HepG2 (cell line): ENCODE data around the gene RXYLT1. TPM values are rescaled to one million over a fixed set of nuclear protein-coding genes. Genes with fewer than 3 reads are reported as not detected.

Source experiments
- ARNTL ChIP-seq: sonication (generic); formaldehyde crosslinking; IDR thresholded peaks from 2 replicates; pipeline ENCODE4 v1.4.0; 2020; ENCODE audit warnings: mild to moderate bottlenecking, missing genetic modification reagents
- FOXC1 ChIP-seq: sonication (generic); formaldehyde crosslinking; IDR thresholded peaks from 2 replicates; pipeline ENCODE4 v1.8.0; 2022; ENCODE audit warnings: mild to moderate bottlenecking, missing genetic modification reagents, borderline replicate concordance
- FOXM1 ChIP-seq: sonication (generic); formaldehyde crosslinking; IDR thresholded peaks from 2 replicates; pipeline ENCODE4 v1.5.0; 2020; ENCODE audit warnings: missing genetic modification reagents
- HOXA3 ChIP-seq: sonication (generic); formaldehyde crosslinking; IDR thresholded peaks from 2 replicates; pipeline ENCODE4 v1.5.0; 2020; ENCODE audit warnings: missing genetic modification reagents
- ISX ChIP-seq: sonication (generic); formaldehyde crosslinking; conservative IDR thresholded peaks from 2 replicates; pipeline ENCODE4 v1.5.0; 2020; ENCODE audit warnings: missing genetic modification reagents
- KDM2A ChIP-seq: sonication (generic); formaldehyde crosslinking; IDR thresholded peaks from 2 replicates; pipeline ENCODE4 v1.4.0; 2020; ENCODE audit warnings: low read depth, missing genetic modification reagents, borderline replicate concordance
- MAZ ChIP-seq, 2 experiments: sonication (generic) in 1 of 2; formaldehyde crosslinking in 1 of 2; IDR thresholded peaks; 2 replicates each; pipeline versions ENCODE4 v1.5.0 to v1.6.1; 2012 to 2020; ENCODE audit warnings: low read depth in 2 of 2, mild to moderate bottlenecking in 2 of 2, borderline replicate concordance in 1 of 2, improper control_type of control experiment in 1 of 2, low read length in 1 of 2, missing genetic modification reagents in 1 of 2, moderate library complexity in 1 of 2
- MIER3 ChIP-seq: IDR thresholded peaks from 2 replicates; pipeline ENCODE4 v1.6.1; 2016; ENCODE audit warnings: missing compliant biosample characterization, borderline replicate concordance
- RCOR2 ChIP-seq: IDR thresholded peaks from 2 replicates; pipeline ENCODE4 v1.6.1; 2016; ENCODE audit warnings: missing biosample characterization, missing genetic modification reagents
- STAG1 ChIP-seq: sonication (generic); formaldehyde crosslinking; IDR thresholded peaks from 2 replicates; pipeline ENCODE4 v1.4.0; 2020; ENCODE audit warnings: missing genetic modification reagents
- TRIM24 ChIP-seq: sonication (generic); formaldehyde crosslinking; IDR thresholded peaks from 2 replicates; pipeline ENCODE4 v1.8.0; 2022; ENCODE audit warnings: mild to moderate bottlenecking, missing genetic modification reagents
- ZNF17 ChIP-seq: sonication (generic); formaldehyde crosslinking; IDR thresholded peaks from 2 replicates; pipeline ENCODE4 v1.5.0; 2020; ENCODE audit warnings: mild to moderate bottlenecking, missing genetic modification reagents
- ZNF441 ChIP-seq: sonication (generic); formaldehyde crosslinking; IDR thresholded peaks from 2 replicates; pipeline ENCODE4 v1.7.0; 2021; ENCODE audit warnings: missing genetic modification reagents, borderline replicate concordance
- ZNF660 ChIP-seq: sonication (generic); formaldehyde crosslinking; IDR thresholded peaks from 2 replicates; pipeline ENCODE4 v1.5.1; 2020; ENCODE audit warnings: mild to moderate bottlenecking, low read depth, missing genetic modification reagents, borderline replicate concordance
- ZSCAN22 ChIP-seq: sonication (generic); formaldehyde crosslinking; IDR thresholded peaks from 2 replicates; pipeline ENCODE4 v1.4.0; 2020; ENCODE audit warnings: mild to moderate bottlenecking, missing genetic modification reagents
- ZSCAN31 ChIP-seq: sonication (generic); formaldehyde crosslinking; IDR thresholded peaks from 2 replicates; pipeline ENCODE4 v1.5.0; 2020; ENCODE audit warnings: low read depth, mild to moderate bottlenecking, missing genetic modification reagents
- polyA plus RNA-seq, 8 experiments: library from polyadenylated mRNA; depleted of rRNA in 3 of 8; stranded (reverse) in 7 of 8; unstranded in 1 of 8; fragments of >200 nt; fragmentation: Illumina TruSeq in 4 of 8; extraction: Trizol in 4 of 8; gene quantifications; 2 replicates each; pipeline versions ENCODE4 v1.2.1 to v1.2.3, GENCODE V29; 2011 to 2016; ENCODE audit warnings: low read depth in 4 of 8, missing spikeins in 1 of 8, mixed read lengths in 1 of 8; ENCODE audit not compliant: insufficient read depth in 1 of 8
- total RNA-seq, 5 experiments: library from RNA; depleted of rRNA; stranded (reverse); fragments of >200 nt; fragmentation: Illumina TruSeq; extraction: Trizol; gene quantifications; 2 replicates each; pipeline ENCODE4 v1.2.3, GENCODE V29; 2016; ENCODE audit warnings: low read depth in 1 of 5
- TF ChIP-seq, protein P1 (sequence below): sonication (generic); formaldehyde crosslinking; conservative IDR thresholded peaks from 2 replicates; pipeline ENCODE4 v1.8.1; 2023; ENCODE audit warnings: missing genetic modification reagents
- TF ChIP-seq, protein P2 (sequence below): IDR thresholded peaks from 2 replicates; pipeline ENCODE4 v1.6.1; 2016; ENCODE audit warnings: missing compliant biosample characterization, missing genetic modification reagents, borderline replicate concordance
- TF ChIP-seq, protein P3 (sequence below): IDR thresholded peaks from 2 replicates; pipeline ENCODE4 v1.6.1; 2016; ENCODE audit warnings: low read depth

RXYLT1 gene
- total and polyA plus RNA-seq, 2 of the 13 experiments (the other 11 are each of a cell fraction or from before 2014, with no cell fraction given) = 8.3 to 15.5 TPM

DNA sequence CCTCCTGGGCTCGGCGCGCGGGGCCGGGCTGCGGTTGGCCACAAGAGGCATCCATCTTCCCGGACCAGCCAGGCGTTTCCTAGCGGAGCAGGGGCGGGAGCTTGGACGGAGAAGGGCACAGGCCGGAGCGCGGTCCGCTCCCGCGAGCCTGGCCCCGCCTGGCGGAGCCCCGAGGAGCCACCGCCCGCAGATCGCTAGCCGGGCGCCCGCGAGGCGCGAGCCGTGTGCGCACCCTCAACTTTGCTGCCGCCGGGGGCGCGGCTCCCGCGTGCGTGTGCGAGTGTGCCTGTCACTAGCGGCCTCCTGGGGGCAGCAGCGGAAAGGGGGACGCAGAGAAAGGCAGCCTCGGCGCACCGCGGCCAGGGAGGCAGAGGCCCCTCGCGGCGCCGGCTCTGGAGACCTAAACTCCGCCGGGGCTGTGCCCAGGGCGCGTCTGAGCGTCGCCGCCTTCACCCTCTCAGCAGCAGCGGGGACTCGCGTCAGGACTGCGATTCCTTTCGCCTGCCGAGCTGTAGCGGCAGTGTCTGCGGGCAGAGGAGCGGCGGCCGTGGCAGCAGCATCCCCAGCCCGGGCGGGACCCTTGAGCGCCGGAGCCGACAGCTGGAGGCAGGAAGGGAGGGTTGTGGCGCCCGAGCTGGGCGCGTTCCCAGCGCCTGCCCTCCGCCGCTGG, 64.1 kb downstream of the RXYLT1 start (continued):
- TF ChIP-seq, protein P1, sequence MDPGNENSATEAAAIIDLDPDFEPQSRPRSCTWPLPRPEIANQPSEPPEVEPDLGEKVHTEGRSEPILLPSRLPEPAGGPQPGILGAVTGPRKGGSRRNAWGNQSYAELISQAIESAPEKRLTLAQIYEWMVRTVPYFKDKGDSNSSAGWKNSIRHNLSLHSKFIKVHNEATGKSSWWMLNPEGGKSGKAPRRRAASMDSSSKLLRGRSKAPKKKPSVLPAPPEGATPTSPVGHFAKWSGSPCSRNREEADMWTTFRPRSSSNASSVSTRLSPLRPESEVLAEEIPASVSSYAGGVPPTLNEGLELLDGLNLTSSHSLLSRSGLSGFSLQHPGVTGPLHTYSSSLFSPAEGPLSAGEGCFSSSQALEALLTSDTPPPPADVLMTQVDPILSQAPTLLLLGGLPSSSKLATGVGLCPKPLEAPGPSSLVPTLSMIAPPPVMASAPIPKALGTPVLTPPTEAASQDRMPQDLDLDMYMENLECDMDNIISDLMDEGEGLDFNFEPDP = no peak
- peak; percentile 98 for TF ChIP-seq STAG1 (CRISPR knock-in tag)
- no peak for TF ChIP-seq TRIM24 (CRISPR knock-in tag)
- peak; percentile 61; the same call in 1 of the 2 replicates for TF ChIP-seq FOXC1
- TF ChIP-seq FOXM1 = no peak
- TF ChIP-seq HOXA3 (CRISPR knock-in tag) = peak; percentile 78; the same call in 1 of the 2 replicates
- TF ChIP-seq ZSCAN31 (CRISPR knock-in tag) = peak; percentile 93; the same call in 1 of the 2 replicates
- TF ChIP-seq MAZ (IDR thresholded peaks at IDR 0.05; ENCODE audit: borderline replicate concordance, low read depth, low read length) = peak; percentile 80
- TF ChIP-seq MAZ (CRISPR knock-in tag; IDR thresholded peaks at IDR 0.05; ENCODE audit: low read depth) = peak; percentile 96
- TF ChIP-seq ZNF441 (CRISPR knock-in tag) = 0 out of 2 replicates have a peak, but pooled peaks have one; percentile 71
- peak; percentile 77 for TF ChIP-seq ARNTL (CRISPR knock-in tag)
- peak; percentile 59; the same call in 1 of the 2 replicates for TF ChIP-seq MIER3
- TF ChIP-seq ZNF17 (CRISPR knock-in tag) = no peak
- TF ChIP-seq KDM2A = peak; percentile 90
- TF ChIP-seq ISX (CRISPR knock-in tag) = 0 out of 2 replicates have a peak, but pooled peaks have one; percentile 20
- no peak for TF ChIP-seq ZNF660 (CRISPR knock-in tag)
- TF ChIP-seq, protein P2, sequence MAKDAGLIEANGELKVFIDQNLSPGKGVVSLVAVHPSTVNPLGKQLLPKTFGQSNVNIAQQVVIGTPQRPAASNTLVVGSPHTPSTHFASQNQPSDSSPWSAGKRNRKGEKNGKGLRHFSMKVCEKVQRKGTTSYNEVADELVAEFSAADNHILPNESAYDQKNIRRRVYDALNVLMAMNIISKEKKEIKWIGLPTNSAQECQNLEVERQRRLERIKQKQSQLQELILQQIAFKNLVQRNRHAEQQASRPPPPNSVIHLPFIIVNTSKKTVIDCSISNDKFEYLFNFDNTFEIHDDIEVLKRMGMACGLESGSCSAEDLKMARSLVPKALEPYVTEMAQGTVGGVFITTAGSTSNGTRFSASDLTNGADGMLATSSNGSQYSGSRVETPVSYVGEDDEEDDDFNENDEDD (CRISPR knock-in tag) = peak; percentile 73; the same call in 1 of the 2 replicates
- TF ChIP-seq RCOR2 = 0 out of 2 replicates have a peak, but pooled peaks have one; percentile 14
- TF ChIP-seq, protein P3, sequence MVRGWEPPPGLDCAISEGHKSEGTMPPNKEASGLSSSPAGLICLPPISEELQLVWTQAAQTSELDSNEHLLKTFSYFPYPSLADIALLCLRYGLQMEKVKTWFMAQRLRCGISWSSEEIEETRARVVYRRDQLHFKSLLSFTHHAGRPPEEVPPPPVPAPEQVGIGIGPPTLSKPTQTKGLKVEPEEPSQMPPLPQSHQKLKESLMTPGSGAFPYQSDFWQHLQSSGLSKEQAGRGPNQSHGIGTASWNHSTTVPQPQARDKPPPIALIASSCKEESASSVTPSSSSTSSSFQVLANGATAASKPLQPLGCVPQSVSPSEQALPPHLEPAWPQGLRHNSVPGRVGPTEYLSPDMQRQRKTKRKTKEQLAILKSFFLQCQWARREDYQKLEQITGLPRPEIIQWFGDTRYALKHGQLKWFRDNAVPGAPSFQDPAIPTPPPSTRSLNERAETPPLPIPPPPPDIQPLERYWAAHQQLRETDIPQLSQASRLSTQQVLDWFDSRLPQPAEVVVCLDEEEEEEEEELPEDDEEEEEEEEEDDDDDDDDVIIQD (CRISPR knock-in tag) = peak; percentile 44
- TF ChIP-seq ZSCAN22 (CRISPR knock-in tag) = no peak
